RPMI7951 (cell line): Measurements from ENCODE around the gene ZSCAN25. TPM values are rescaled to one million over a fixed set of nuclear protein-coding genes. Genes with fewer than 3 reads are reported as not detected.
"Not testable (repeated sequence)": the region's sequence is repeated elsewhere in the genome, so short reads cannot be mapped to it uniquely, and the experiment has no call there.

Experiments
- DNase-seq: peaks from one replicate; pipeline ENCODE4 v3.0.0-alpha.2; 2012; ENCODE audit warnings: low read depth
- total RNA-seq: library from RNA; depleted of rRNA; stranded (reverse); fragments of >200 nt; shearing (Covaris generic); gene quantifications from 2 replicates; pipeline ENCODE4 v1.2.3, GENCODE V29; 2014

ZSCAN25 gene
- total RNA-seq, 1 experiment from 2014 or later = 6.1 TPM

DNA sequence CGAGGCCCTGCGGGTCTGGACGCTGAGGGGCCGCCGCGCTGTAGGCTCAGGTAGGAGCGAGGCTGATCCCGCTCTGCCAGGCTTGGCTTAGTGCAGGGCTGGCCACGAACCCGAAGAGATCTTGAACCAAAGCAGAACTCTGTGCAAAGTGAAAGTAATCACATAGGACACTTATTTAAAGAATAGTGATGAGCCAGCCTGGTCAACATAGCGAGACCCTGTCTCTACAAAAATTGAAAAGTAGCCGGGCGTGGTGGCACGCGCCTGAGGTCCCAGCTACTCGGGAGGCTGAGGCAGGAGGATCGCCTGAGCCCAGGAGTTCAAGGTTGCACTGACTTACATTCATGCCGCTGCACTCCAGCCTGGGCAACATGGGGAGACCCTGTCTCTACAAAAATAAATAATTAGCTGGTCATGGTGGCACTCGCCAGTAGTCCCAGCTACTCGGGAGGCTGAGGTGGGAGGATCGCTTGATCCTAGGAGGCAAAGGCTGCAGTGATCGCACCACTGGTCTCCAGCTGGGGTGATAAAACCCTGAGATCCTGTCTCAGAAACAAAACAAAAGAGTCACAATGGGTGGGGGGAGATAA, 541 bp downstream of the ZSCAN25 start:
- no peak for DNase-seq

DNA sequence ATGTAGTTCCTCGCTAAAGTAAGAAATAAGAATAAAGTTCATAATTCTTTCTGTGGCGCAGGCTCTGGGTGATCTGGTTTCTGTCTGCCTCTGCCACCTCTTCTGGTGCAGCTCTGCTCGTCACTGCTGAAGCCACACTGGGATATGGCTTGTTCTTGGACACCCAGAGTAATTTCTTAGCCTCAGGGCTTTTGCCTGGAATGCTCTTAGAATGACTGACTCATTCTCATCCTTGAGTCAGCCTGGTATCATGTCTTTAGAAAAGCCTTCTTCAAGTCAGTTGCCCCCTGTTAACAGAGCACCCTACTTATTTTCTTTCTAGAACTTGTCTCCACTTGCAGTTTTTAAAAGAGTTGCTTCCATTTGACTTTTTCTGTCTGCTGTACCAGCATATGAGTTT, 2.0 kb downstream of the ZSCAN25 start:
- peak; percentile 93 for DNase-seq

DNA sequence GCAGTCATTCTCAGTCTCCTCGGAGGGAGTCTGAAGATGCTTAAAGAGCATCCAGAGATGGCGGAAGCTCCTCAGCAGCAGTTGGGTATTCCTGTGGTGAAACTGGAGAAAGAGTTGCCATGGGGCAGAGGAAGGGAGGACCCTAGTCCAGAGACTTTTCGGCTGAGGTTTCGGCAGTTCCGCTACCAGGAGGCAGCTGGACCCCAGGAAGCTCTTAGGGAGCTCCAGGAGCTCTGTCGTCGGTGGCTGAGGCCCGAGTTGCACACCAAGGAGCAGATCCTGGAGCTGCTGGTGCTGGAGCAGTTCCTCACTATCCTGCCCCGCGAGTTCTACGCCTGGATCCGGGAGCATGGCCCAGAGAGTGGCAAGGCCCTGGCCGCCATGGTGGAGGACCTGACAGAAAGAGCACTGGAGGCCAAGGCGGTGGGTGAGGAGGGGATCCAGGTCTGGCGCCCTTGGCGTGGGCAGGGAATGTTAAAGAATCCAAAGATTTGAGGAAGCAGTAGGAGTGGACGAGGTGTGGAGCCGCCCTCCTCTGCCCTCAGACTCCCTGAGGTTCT, 2.9 kb downstream of the ZSCAN25 start:
- DNase-seq = no peak

DNA sequence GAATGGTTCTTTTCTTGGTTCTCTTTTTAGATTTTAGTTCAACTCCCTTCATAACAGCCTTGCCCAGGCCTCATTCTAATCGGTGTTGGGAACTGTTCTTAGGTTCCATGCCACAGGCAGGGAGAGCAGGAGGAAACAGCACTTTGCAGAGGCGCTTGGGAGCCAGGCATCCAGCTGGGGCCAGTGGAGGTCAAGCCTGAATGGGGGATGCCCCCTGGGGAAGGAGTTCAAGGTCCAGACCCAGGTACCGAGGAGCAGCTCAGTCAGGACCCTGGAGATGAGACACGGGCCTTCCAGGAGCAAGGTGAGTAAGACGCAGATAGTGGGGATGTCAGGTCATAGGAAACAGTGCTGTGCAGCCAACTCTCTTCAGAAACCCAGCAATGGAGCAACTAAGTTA, 4.5 kb downstream of the ZSCAN25 start:
- DNase-seq = no peak

DNA sequence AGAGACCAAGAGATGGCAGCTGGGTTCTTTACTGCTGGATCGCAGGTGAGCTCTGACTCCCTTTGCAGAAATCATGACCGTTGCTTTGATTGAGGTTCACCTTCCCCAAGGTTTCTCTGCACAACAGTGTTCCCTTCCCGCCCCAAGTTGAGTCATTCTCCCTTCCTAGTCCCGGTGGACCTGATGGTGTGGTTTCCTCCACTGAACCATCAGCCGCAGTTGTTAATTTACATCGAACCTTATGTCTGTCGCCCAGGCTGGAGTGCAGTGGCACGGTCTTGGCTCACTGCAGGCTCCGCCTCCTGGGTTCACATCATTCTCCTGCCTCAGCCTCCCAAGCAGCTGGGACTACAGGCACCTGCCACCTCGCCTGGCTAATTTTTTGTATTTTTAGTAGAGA, 5.8 kb downstream of the ZSCAN25 start:
- DNase-seq = no peak

DNA sequence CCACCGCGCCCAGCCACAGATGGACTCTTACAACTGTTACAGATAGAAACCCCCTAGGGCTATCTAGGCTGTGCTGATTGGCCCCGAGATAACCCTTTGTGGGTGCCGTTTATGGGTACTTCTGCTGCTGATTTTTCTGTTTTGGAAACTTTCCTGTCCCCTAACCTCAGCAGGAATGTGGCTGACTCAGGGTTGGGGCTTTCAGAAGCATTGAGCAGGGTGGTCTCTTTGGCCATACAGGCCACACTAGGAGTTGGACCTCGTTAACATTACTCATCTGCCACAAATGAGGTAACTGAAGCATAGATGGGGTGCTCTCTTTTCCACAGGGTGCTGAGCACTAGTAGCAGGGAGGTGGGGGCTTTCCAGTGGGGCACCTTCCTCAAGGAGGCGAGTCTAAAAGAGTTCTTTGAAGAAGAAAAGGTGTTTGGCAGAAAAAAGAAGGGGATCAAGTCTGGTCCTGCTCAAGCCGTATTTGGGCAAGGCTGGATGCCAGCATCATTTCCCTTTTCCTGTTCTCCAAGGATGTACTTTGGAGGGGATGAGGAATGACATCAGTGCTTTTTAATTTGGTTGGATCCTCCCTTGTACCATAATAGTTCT, 6.4 kb downstream of the ZSCAN25 start:
- DNase-seq = peak; percentile 91

DNA sequence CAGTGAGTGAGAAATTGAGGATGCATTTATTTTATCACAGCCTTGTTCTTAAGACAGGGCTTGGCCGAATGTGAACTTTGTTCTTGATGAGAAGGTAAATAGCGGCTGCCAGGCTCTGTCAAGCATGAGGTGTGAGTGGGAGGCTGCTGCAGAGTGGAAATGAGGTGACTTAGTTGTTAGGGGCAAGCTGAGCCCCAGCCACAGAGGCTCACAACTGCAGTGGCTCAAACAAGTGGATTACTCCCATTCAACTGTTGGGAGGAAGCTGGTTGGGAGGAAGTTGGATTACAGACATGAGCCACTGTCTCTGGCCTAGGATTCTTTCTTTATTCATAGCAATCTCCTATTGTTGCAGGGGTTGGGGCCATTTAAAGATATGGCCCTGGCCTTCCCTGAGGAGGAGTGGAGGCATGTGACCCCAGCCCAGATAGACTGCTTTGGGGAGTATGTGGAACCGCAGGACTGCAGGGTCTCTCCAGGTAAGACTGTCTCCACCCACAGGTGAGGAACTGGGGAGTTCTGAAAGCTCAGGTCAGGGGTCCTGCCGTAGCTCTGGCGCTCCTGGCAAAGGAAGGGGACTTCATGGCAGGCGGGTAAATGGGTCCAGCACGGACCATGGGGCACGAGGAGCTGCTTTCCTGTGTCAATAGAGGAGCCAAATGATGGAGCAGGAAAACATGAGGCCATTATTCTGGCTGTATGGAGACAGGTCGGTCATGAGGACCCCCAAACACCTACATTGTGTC, 7.1 kb downstream of the ZSCAN25 start:
- DNase-seq = no peak

DNA sequence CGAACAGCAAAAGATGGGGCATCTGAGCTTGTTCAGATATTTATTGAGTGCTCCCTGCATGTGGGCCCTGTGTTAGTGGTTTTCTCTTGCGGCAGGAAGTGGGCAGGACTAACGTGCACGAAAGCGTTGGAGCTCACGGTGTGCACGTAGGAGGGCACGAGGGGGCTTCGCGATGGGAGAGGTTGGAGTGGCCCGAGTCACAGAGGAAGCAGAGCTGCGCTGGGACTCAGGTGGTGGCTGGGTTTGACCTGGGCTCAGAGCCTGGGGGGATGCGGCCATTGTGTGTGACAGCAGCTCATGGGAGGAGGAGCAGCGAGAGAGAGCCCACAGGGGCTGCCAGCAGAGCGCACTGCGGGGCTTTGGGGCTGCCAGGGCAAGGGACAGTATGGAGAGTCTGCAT, 7.7 kb downstream of the ZSCAN25 start:
- no peak for DNase-seq

DNA sequence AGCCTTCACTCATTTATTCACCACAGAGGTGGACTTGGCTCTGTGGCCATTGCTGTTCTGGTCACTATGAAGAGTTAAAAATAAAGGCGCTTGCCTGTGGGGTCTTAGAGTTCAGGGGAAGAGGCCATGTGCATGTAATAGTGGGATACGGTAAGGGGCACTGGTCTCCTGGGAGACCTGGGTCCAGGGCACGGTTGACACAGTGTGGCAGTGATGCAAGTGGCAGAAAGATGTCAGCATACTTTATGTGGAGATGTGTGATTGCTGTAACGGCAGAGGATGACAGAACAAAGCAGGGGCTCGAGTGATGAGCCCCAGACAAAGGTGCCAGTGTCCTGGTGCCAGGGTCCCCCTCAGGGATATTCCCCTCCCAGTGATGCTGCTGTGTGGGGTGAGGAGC, 8.6 kb downstream of the ZSCAN25 start:
- no peak for DNase-seq

DNA sequence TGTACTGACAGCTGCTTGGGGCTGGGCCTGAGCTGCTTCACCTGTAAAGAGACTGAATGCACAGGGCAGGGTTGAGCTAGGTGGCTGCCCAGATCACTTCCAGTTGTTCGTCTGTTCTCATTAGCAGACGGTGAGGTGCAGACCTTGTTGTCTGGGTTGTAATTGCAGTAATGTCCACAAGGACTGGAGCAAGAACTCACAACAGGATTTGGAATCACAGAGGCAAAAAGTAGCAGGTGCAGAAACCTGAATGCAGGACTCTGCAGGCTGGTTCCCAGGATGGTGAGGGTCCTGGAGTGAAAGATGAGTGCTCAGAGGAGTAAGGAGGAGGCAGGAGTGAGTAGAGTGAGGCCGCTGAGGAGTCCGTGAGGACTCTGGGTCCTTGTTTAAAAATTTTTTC, 9.2 kb downstream of the ZSCAN25 start:
- DNase-seq = no peak

DNA sequence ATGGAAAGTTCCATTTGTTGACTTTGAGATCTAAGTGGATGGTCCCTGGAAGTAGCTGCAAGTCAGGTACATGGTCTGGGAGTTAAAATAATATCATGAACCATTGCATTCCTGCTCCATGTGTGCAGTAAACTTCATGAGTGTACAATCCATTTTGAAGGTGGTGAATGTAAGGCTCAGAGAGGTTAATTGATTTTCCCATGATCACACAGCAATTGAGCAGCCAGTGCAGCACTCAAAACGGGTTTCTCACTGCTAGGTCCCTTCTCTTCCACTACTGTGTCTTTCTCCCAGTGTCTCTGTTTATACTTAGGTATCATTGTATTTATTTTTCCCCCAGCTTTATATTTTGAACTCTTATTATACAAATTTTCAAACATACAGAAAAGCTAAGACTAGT, 9.9 kb downstream of the ZSCAN25 start:
- no peak for DNase-seq

DNA sequence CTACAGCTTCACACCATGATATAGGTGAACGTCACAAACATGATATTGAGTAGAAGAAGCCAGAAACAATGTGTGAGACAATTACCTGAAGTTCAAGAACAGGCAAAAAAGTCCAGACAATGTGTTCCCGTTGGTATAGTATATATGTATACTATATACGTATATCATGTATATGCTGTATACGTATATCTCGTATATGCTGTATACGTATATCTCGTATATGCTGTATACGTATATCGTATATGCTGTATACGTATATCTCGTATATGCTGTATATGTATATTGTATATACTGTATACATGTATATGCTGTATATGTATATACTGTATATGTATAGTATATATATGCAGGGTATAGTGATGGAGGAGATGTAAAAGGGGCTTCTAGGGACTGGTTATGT, 10.8 kb downstream of the ZSCAN25 start:
- no peak for DNase-seq

DNA sequence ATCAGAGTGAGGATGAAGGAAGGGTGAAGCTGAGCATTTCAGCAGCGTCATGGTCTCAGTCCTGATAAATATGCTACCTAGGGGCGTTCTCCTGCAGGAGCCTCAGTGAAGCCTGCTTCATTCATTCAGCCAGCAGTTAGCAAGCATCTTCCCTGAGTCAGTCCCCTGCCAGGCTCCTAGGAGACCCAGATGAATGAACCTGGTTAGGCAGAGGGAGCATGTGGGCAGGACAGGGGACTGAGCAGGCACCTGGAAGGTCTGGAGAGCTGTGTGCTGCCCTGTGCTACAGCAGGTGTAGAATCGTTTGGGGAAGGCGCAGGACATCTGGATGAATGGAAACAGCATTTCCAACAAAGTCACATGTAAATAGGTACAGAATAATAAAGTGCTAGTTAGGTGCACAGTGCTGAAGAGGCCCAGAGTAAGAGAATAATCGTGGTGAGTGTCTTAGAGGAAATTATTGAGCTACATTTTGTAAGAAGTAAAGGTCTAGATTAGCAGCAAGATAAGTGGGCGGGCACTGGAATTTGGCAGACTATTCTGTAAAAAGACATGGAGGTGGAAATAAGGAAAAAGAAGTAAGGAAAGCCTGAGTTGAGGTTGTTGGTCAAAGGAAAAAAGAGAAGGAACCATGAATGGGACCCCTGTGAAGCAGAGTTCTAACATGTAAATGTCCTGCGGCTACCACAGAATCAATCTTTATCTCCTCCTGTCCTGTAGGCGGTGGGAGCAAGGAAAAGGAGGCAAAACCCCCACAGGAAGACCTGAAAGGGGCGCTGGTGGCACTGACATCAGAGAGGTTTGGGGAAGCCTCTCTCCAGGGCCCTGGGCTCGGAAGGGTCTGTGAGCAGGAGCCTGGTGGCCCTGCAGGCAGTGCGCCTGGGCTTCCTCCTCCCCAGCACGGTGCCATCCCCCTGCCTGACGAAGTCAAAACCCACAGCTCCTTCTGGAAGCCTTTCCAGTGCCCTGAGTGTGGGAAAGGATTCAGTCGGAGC, 12.0 kb downstream of the ZSCAN25 start:
- no peak for DNase-seq

DNA sequence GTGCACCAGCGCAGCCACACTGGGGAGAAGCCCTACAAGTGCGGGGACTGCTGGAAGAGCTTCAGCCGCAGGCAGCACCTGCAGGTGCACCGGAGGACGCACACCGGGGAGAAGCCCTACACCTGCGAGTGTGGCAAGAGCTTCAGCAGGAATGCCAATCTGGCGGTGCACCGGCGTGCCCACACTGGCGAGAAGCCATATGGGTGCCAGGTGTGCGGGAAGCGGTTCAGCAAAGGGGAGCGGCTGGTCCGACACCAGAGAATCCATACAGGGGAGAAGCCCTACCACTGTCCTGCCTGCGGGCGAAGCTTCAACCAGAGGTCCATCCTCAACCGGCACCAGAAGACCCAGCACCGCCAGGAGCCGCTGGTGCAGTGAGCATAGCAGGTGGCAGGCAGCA, 12.9 kb downstream of the ZSCAN25 start:
- DNase-seq = no peak

DNA sequence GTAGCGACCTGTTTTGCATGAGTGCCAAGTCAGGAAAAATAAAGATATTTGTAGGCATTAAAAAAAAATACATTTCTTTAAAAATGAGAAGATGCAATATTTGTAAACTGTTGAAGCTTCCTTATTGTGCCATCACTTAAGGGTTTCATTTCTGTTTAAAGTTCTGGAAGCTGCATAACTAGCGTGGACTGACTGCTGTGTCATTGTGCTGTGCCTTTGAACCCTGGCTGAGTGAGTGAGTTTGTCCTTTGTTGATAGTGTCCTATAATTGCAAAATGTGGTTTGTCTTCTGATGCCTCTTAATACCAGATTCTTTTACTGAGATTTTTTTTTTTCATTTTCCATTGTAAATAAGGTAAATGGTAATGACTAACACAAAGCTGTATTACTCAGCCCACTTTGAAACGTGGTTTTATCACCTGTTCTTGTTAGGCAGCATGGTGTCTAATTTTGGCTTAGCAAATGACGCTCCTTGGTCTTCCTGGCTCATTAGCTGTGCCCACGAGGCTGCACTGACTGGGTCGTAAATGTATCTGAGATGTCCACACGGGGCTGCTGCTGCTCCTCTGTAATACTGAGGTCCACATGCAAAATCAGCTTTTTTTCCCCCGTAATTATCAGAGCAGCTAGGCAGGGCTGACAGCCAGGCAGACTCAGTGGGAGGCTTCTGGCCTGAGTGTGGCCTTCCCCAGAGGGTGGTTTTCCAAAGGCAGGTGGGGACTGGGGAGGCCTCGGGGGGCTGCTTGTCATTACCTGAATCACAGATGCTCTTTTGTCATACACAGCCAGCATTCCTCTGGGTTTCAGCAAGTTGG, 14.8 kb downstream of the ZSCAN25 start:
- DNase-seq = peak; percentile 10

DNA sequence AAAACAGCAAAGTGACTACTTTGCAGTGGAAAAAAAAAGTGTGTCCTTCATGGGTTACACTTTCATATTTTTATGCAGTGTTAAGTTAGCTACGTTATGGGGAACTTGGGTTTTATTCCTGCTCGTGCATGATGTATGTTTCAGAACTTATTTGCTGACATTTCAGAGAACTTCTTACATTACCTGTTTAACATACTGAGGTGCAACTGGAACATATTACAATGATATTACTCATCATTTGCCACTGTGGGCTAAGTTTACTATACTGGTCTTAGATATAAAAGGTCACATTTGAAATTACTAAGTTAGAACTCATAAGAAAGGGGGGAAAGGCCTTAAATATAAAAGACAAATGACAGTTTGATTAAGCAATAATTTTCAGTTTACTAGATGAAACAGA, 20.7 kb downstream of the ZSCAN25 start:
- DNase-seq = not testable (repeated sequence)

DNA sequence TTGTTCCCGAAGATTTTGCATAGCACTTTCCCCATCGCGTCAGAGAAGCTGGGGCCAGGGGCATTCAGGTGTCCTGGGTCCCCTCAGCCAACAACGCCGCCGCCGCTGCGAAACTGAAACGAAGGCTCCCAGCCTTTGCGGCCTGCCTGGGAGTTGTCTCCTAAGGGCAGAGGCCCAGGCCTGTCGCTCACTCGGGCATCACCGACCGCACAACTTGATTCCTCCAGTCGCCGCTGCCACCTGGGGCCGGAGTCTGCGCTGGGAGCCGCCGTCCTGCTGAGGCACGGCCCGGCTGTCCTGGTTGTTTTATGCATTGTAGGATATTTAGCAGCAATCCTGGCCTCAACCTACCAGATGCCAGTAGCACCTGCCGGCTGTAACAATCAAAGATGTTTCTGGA, 22.0 kb downstream of the ZSCAN25 start:
- no peak for DNase-seq

DNA sequence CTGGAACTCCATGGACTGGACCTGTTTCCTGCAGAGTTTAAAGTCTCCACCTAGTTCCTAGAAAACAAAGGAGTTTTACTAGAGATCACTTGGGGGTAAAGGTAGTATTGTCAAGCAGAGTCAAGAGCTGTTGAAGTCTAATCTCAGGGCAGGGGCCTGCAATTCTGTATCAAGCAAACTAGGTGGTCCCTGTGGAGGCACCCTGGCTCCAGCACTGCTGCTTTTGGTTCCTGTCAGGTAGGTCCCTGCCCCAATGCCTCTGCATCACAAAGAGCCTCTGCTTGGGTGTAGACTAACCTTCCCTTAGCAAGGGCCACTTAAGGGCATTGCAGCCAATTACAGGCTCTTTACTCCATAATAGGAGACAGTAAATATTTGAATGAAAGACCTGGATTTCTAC, 22.5 kb downstream of the ZSCAN25 start:
- DNase-seq = no peak

DNA sequence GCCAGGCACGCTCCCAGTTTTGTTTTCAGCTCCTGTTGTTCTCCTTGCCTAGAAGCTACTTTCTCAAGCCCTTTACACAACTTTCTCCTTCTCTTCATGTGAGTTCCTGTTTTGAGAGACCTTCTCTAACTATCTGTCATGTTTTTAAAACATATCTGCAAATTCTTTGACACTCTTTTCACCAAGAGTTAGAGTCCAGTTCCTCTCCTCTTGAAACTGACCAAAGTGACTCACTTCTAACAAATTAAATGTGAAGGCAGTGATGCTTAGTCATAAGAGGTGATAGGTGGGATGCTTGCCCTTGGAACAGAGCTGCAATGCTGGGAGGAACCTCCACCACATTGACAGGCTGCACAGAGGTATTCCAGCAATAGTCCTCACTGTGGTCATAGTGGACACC, 25.3 kb downstream of the ZSCAN25 start:
- no peak for DNase-seq

DNA sequence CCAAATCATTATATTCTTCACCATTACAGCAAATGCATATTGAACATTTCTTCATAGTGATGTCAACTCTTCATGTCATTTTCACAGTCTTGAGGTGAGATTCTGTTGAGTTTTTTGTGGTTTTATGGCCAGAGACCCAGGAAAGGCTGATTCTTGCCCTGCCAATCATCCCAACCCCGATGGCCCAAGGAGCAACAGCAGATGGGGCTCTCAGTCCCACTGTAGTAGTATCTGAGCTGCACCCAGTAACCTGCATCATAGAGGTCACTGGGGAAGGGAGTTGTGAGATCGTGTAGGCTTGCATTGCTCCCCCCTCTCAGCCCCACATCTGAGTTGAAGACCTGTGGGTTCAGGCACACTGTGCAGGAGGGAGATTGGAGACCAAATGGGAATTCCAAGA, 26.7 kb downstream of the ZSCAN25 start:
- DNase-seq = no peak

DNA sequence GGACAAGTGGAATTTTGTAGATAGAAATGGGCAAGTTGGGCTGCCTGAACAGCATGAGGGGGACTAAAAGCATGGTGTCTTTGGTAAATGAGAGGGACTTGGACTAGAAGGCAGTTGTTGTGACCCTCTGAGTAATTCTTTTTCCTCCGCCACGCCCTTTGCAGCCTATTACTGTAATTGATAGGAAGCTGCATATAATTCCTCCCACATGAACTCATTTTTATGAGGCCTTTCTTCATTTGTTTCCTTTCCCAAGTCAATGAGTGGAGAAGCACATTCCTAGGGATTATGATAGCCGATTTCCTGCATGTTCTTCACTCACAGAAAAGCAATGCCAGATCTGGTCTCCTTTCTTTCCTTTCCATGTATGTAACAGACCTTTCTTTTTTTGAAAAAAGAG, 27.7 kb downstream of the ZSCAN25 start:
- no peak for DNase-seq
